Suppressor macrophage (primary cell): ENCODE measurements around the gene CHRNA5.
A peak's percentile ranks its signal among the peaks of the same experiment; 100 is the strongest.

Experiments used
- DNase-seq, 4 experiments: peaks; one replicate each; pipeline ENCODE4 v3.0.0-alpha.2; 2020 to 2022

CHRNA5 gene

GRCh38 chr15:78620527-78621421 is 55.5 kb downstream of the CHRNA5 start, which contains the start of gene CHRNA3:
CHRNA3 (minus strand) TSS chr15:78620996; CDS start chr15:78620794, 202 bp downstream.
- DNase-seq, result no peak

GRCh38 chr15:78621810-78622402 is 56.6 kb downstream of the CHRNA5 start:
- no peak for DNase-seq

- no peak for DNase-seq
Measured at GRCh38 chr15:78623786-78624497, 58.6 kb downstream of the CHRNA5 start.

- no peak for DNase-seq
Measured at GRCh38 chr15:78624651-78625590, 59.6 kb downstream of the CHRNA5 start.

GRCh38 chr15:78625606-78626280 is 60.4 kb downstream of the CHRNA5 start:
- no peak for DNase-seq

GRCh38 chr15:78626381-78626995 is 61.2 kb downstream of the CHRNA5 start:
- DNase-seq, result no peak

GRCh38 chr15:78627348-78627747 is 62.0 kb downstream of the CHRNA5 start:
- no peak for DNase-seq

GRCh38 chr15:78628227-78628626 is 62.9 kb downstream of the CHRNA5 start:
- DNase-seq, result no peak

GRCh38 chr15:78629031-78629715 is 63.9 kb downstream of the CHRNA5 start:
- DNase-seq, result no peak

- no peak for DNase-seq
Measured at GRCh38 chr15:78629716-78630065, 64.4 kb downstream of the CHRNA5 start.

- no peak for DNase-seq
Measured at GRCh38 chr15:78630886-78631633, 65.7 kb downstream of the CHRNA5 start.

- no peak for DNase-seq
Measured at GRCh38 chr15:78633348-78633747, 68.0 kb downstream of the CHRNA5 start.

- DNase-seq, result no peak
Measured at GRCh38 chr15:78634210-78635145, 69.2 kb downstream of the CHRNA5 start.

- no peak for DNase-seq
Measured at GRCh38 chr15:78635346-78635745, 70.0 kb downstream of the CHRNA5 start.

- no peak for DNase-seq
Measured at GRCh38 chr15:78636378-78636859, 71.1 kb downstream of the CHRNA5 start.

GRCh38 chr15:78637776-78638435 is 72.6 kb downstream of the CHRNA5 start:
- DNase-seq, result no peak

GRCh38 chr15:78638658-78639314 is 73.5 kb downstream of the CHRNA5 start:
- DNase-seq, result peak; percentile 65 to 74 (median 72)
